H1 (cell line): ENCODE measurements around the gene SLC35F5. TPM values are rescaled to one million over a fixed set of nuclear protein-coding genes. Genes with fewer than 3 reads are reported as not detected.

Experiments used
- CTCF ChIA-PET: fragments of 300-600 bp; sonication (Branson Sonifier 250); formaldehyde crosslinking; loops from one replicate; lab custom pipeline; 2021; ENCODE audit not compliant: partially characterized antibody; lab: Charles Lee
- POLR2A ChIA-PET: fragments of 300-600 bp; sonication (Branson Sonifier 250); formaldehyde crosslinking; loops from one replicate; lab custom pipeline; 2021; ENCODE audit warnings: inconsistent platforms; ENCODE audit not compliant: partially characterized antibody; lab: Charles Lee
- DNase-seq, 2 experiments: peaks; one replicate each; pipeline versions ENCODE4 v3.0.0 to v3.0.0-alpha.2; 2010 to 2022; ENCODE audit warnings: low spot score in 2 of 2, low read depth in 1 of 2, mixed read lengths in 1 of 2
- FAIRE-seq: peaks from 2 replicates; lab custom pipeline; 2011; peaks lifted over from hg19 to GRCh38; lab: Jason Lieb, UNC
- H2AFZ ChIP-seq: 2 replicates; pipeline ENCODE4 v1.8.1; 2012; ENCODE audit warnings: low read length, inconsistent platforms
- H2AK5ac ChIP-seq: 2 replicates; pipeline ENCODE4 v1.6.1; 2013; ENCODE audit warnings: low read depth, low read length
- H2BK120ac ChIP-seq: replicated peaks from 2 replicates; pipeline ENCODE3; 2013; ENCODE audit warnings: low read depth, low read length, inconsistent platforms
- H2BK12ac ChIP-seq: 2 replicates; pipeline ENCODE4 v1.6.1; 2013; ENCODE audit warnings: low read depth, low read length
- H2BK15ac ChIP-seq: 2 replicates; pipeline ENCODE4 v1.6.1; 2013; ENCODE audit warnings: low read length
- H2BK20ac ChIP-seq: 2 replicates; pipeline ENCODE4 v1.6.1; 2013; ENCODE audit warnings: low read length
- H2BK5ac ChIP-seq: 2 replicates; pipeline ENCODE4 v1.6.1; 2013; ENCODE audit warnings: low read depth, low read length
- H3K14ac ChIP-seq: 2 replicates; pipeline ENCODE4 v1.6.1; 2013; ENCODE audit warnings: inconsistent platforms; ENCODE audit not compliant: insufficient read length
- H3K18ac ChIP-seq: 2 replicates; pipeline ENCODE4 v1.6.1; 2013; ENCODE audit warnings: low read length; ENCODE audit errors: extremely low read depth
- H3K23ac ChIP-seq: 2 replicates; pipeline ENCODE4 v1.6.1; 2013; ENCODE audit warnings: inconsistent platforms; ENCODE audit not compliant: insufficient read length
- H3K23me2 ChIP-seq: 2 replicates; pipeline ENCODE4 v1.6.1; 2013; ENCODE audit warnings: low read depth, low read length
- H3K27ac ChIP-seq: 2 replicates; pipeline ENCODE4 v1.6.1; 2011; ENCODE audit warnings: low read depth, low read length, inconsistent platforms
- H3K27me3 ChIP-seq, 4 experiments: replicated peaks in 1 of 4; 1 replicate in 1 of 4; 2 replicates in 3 of 4; pipeline versions ENCODE4 v1.6.1 to v1.8.1; 2011 to 2013; ENCODE audit warnings: low read length in 3 of 4, mild to moderate bottlenecking in 3 of 4, inconsistent platforms in 2 of 4, mixed read lengths in 2 of 4, moderate library complexity in 1 of 4; ENCODE audit not compliant: control insufficient read depth in 3 of 4, insufficient read depth in 3 of 4; ENCODE audit errors: extremely low read depth in 1 of 4
- H3K36me3 ChIP-seq, 4 experiments: 2 replicates each; pipeline versions ENCODE4 v1.6.1 to v1.8.1; 2011 to 2013; ENCODE audit warnings: mild to moderate bottlenecking in 4 of 4, low read length in 3 of 4, moderate library complexity in 2 of 4, control low read depth in 1 of 4, inconsistent platforms in 1 of 4; ENCODE audit not compliant: insufficient read depth in 4 of 4, control insufficient read depth in 2 of 4
- H3K4ac ChIP-seq: replicated peaks from 2 replicates; pipeline ENCODE3; 2013; ENCODE audit warnings: low read length, low read depth, mixed read lengths, inconsistent platforms; ENCODE audit not compliant: insufficient read length
- H3K4me1 ChIP-seq, 4 experiments: replicated peaks in 1 of 4; 1 replicate in 1 of 4; 2 replicates in 3 of 4; pipeline versions ENCODE4 v1.6.1 to v1.8.1; 2011 to 2013; ENCODE audit warnings: low read length in 3 of 4, inconsistent platforms in 2 of 4, mixed read lengths in 1 of 4; ENCODE audit not compliant: insufficient read depth in 4 of 4, control insufficient read depth in 3 of 4
- H3K4me2 ChIP-seq, 2 experiments: 2 replicates each; pipeline versions ENCODE4 v1.6.1 to v1.8.1; 2011 to 2013; ENCODE audit warnings: low read depth in 2 of 2, low read length in 2 of 2, control low read depth in 1 of 2, inconsistent platforms in 1 of 2, mild to moderate bottlenecking in 1 of 2; ENCODE audit not compliant: insufficient read depth in 1 of 2
- H3K4me3 ChIP-seq, 4 experiments: fragments of 200-600, 300-600 bp in 1 of 4; sonication (generic), shearing (Covaris generic), sonication (Bioruptor Twin) in 1 of 4; 2 replicates each; pipeline versions ENCODE4 v1.5.1 to v1.8.1; 2011 to 2016; ENCODE audit warnings: low read length in 4 of 4, low read depth in 3 of 4, control low read depth in 2 of 4, inconsistent platforms in 2 of 4, mild to moderate bottlenecking in 2 of 4, mixed read lengths in 1 of 4, moderate library complexity in 1 of 4; ENCODE audit not compliant: insufficient read depth in 2 of 4; ENCODE audit errors: extremely low read depth in 1 of 4
- H3K56ac ChIP-seq: replicated peaks from 2 replicates; pipeline ENCODE3; 2013; ENCODE audit warnings: low read depth, mild to moderate bottlenecking, mixed read lengths, low read length, inconsistent platforms; ENCODE audit not compliant: insufficient read length
- H3K79me1 ChIP-seq: 2 replicates; pipeline ENCODE4 v1.6.1; 2013; ENCODE audit warnings: low read depth, low read length, control low read depth
- H3K79me2 ChIP-seq, 2 experiments: 2 replicates each; pipeline versions ENCODE4 v1.6.1 to v1.8.1; 2012 to 2013; ENCODE audit warnings: low read length in 2 of 2, mild to moderate bottlenecking in 2 of 2, inconsistent platforms in 1 of 2; ENCODE audit not compliant: insufficient read depth in 2 of 2, control insufficient read depth in 1 of 2
- H3K9ac ChIP-seq, 4 experiments: replicated peaks in 1 of 4; 1 replicate in 1 of 4; 2 replicates in 3 of 4; pipeline versions ENCODE4 v1.6.1 to v1.8.1; 2011 to 2013; ENCODE audit warnings: low read depth in 3 of 4, low read length in 3 of 4, control low read depth in 2 of 4, mild to moderate bottlenecking in 2 of 4, moderate library complexity in 2 of 4, inconsistent platforms in 1 of 4; ENCODE audit errors: extremely low read depth in 1 of 4
- H3K9me3 ChIP-seq, 2 experiments: 2 replicates each; pipeline versions ENCODE4 v1.6.1 to v1.8.1; 2012 to 2013; ENCODE audit warnings: mild to moderate bottlenecking in 2 of 2, moderate library complexity in 2 of 2, control low read depth in 1 of 2, inconsistent platforms in 1 of 2, low read depth in 1 of 2, low read length in 1 of 2, mixed read lengths in 1 of 2; ENCODE audit not compliant: insufficient read depth in 2 of 2
- H4K20me1 ChIP-seq, 2 experiments: replicated peaks in 1 of 2; 2 replicates each; pipeline versions ENCODE3 to v1.8.1; 2011 to 2013; ENCODE audit warnings: inconsistent platforms in 2 of 2, low read length in 2 of 2, mild to moderate bottlenecking in 1 of 2; ENCODE audit not compliant: insufficient read depth in 2 of 2, control insufficient read depth in 1 of 2
- H4K5ac ChIP-seq: 2 replicates; pipeline ENCODE4 v1.6.1; 2013; ENCODE audit warnings: low read length, low read depth, mixed read lengths, inconsistent platforms; ENCODE audit not compliant: insufficient read length
- H4K8ac ChIP-seq: 2 replicates; pipeline ENCODE4 v1.8.0; 2013; ENCODE audit warnings: mild to moderate bottlenecking, moderate library complexity, low read length, inconsistent platforms; ENCODE audit not compliant: insufficient read depth; ENCODE audit errors: extremely low read depth
- H4K91ac ChIP-seq: replicated peaks from 2 replicates; pipeline ENCODE3; 2013; ENCODE audit warnings: low read length, mixed read lengths, inconsistent platforms; ENCODE audit not compliant: insufficient read length
- CHD1 ChIP-seq: IDR thresholded peaks from 2 replicates; pipeline ENCODE4 v1.6.1; 2012; ENCODE audit warnings: low read depth, low read length, improper control_type of control experiment
- CREB1 ChIP-seq: IDR thresholded peaks from 2 replicates; pipeline ENCODE4 v1.6.1; 2012; ENCODE audit warnings: inconsistent platforms
- EGR1 ChIP-seq: IDR thresholded peaks from 2 replicates; pipeline ENCODE4 v1.6.1; 2011; ENCODE audit warnings: low read depth, low read length, borderline replicate concordance
- RAD21 ChIP-seq, 2 experiments: IDR thresholded peaks in 1 of 2; conservative IDR thresholded peaks in 1 of 2; 2 replicates each; pipeline ENCODE4 v1.6.1; 2011; ENCODE audit warnings: low read depth in 2 of 2, low read length in 2 of 2, improper control_type of control experiment in 1 of 2, inconsistent platforms in 1 of 2, mild to moderate bottlenecking in 1 of 2, moderate library complexity in 1 of 2
- SAP30 ChIP-seq: fragments of 300-600 bp; sonication (generic); IDR thresholded peaks from 2 replicates; pipeline ENCODE4 v1.7.1; 2012; ENCODE audit warnings: low read length, moderate library complexity, mild to moderate bottlenecking, inconsistent platforms; ENCODE audit not compliant: insufficient read depth, insufficient replicate concordance
- WGBS, 2 experiments: shearing (Covaris generic) in 1 of 2; methylation state at CpG; one replicate each; pipeline versions ENCODE4 v1.1.6 to v1.1.7; 2013 to 2015; ENCODE audit warnings: low lambda C conversion rate in 2 of 2, mixed read lengths in 2 of 2, inconsistent platforms in 1 of 2, low coverage in 1 of 2, missing lambda C conversion rate in 1 of 2; ENCODE audit not compliant: insufficient replicate concordance in 2 of 2, insufficient coverage in 1 of 2, insufficient read length in 1 of 2; ENCODE audit errors: extremely low coverage in 1 of 2, missing lambda C conversion rate in 1 of 2; 5-methylcytosine and 5-hydroxymethylcytosine counted together
- polyA plus RNA-seq, 7 experiments: library from polyadenylated mRNA; depleted of rRNA in 3 of 7; stranded (reverse) in 5 of 7; unstranded in 2 of 7; fragments of >200 nt in 5 of 7; fragments of 200-250 nt in 2 of 7; gene quantifications; 1 replicate in 5 of 7; 2 replicates in 1 of 7; 4 replicates in 1 of 7; pipeline versions ENCODE4 v1.2.1 to v1.2.3, GENCODE V29; 2011 to 2013; ENCODE audit warnings: missing spikeins in 2 of 7, mixed read lengths in 2 of 7
- total RNA-seq: library from RNA; stranded (reverse); fragmentation: NEBNext Ultra II Directional; extraction: Animal tissue kit (Norgen Biotek cat#: 25700); gene quantifications from 2 replicates; pipeline ENCODE4 v1.2.1, GENCODE V29; 2021

The SLC35F5 gene
- total and polyA plus RNA-seq, 2 of the 8 experiments (the other 6 are each of a cell fraction or from before 2014, with no cell fraction given): 11.8 to 22.2 TPM

GRCh38 chr2:113711851-113712250 lies 44.6 kb downstream of the SLC35F5 start:
- no peak for TF ChIP-seq CHD1
- no peak for TF ChIP-seq SAP30
- no peak for TF ChIP-seq CREB1
- TF ChIP-seq EGR1: no peak
- TF ChIP-seq RAD21 (IDR thresholded peaks at IDR 0.05 in 1 of 2, conservative IDR thresholded peaks at IDR 0.05 in 1 of 2; ENCODE audit: low read depth in 2 of 2, low read length in 2 of 2): no peak
- Histone ChIP-seq H3K23ac (no peak overlapping the region), H2BK20ac (no peak overlapping the region), H3K79me1 (no peaks in the 10 kb centered on the region), H2BK15ac (no peak overlapping the region), H2BK120ac (no peak overlapping the region), H4K8ac (no peak overlapping the region), H3K18ac (no peak overlapping the region), H3K9ac (no peak overlapping the region), H3K4me3 (no peak overlapping the region), H3K4me1 (peaks cover 0 to 3% (median 0%) of the 10 kb centered on the region in 4 experiments; a peak in 2 of 7 replicates), H3K14ac (no peak overlapping the region), H3K56ac (no peak overlapping the region), H3K4ac (no peak overlapping the region), H3K79me2 (no peaks in the 10 kb centered on the region), H4K91ac (no peak overlapping the region), H4K20me1 (no peaks in the 10 kb centered on the region), H4K5ac (no peak overlapping the region), H3K23me2 (no peaks in the 10 kb centered on the region), H2BK5ac (no peak overlapping the region), H3K9me3 (no peaks in the 10 kb centered on the region), H3K27me3 (no peaks in the 10 kb centered on the region), H3K36me3 (peaks cover 0 to 8% (median 2%) of the 10 kb centered on the region in 4 experiments; a peak in 4 of 8 replicates), H3K27ac (no peak overlapping the region), H2AK5ac (no peak overlapping the region), H2BK12ac (no peak overlapping the region), H2AFZ (no peak overlapping the region), H3K4me2 (no peak overlapping the region)
- ChIA-PET POLR2A (interaction anchor here (1.5 kb wide), 1 partner anchor 14 kb away, joined by 5 read pairs; no protein-coding TSS in a partner anchor), CTCF (no interaction called here)
- 94% methylated on average over 1 of the region's 1 CpG; no CpG with 5 or more reads in 1 of the 2 experiments for WGBS, 2 experiments
- FAIRE-seq (no peak), DNase-seq (no peak)
